H1 (cell line): ENCODE data around the gene C5orf24.

Source experiments
- BACH1 ChIP-seq: IDR thresholded peaks from 2 replicates; pipeline ENCODE4 v1.6.1; 2012; ENCODE audit warnings: low read length, improper control_type of control experiment
- CHD2 ChIP-seq: IDR thresholded peaks from 2 replicates; pipeline ENCODE4 v1.6.1; 2012; ENCODE audit warnings: low read length, improper control_type of control experiment
- CTCF ChIP-seq, 3 experiments: IDR thresholded peaks; 1 replicate in 2 of 3; 2 replicates in 1 of 3; pipeline versions ENCODE4 v1.5.1 to v1.6.1; 2011; ENCODE audit warnings: low read length in 3 of 3, mild to moderate bottlenecking in 3 of 3, inconsistent platforms in 2 of 3, low read depth in 1 of 3, moderate library complexity in 1 of 3; ENCODE audit not compliant: insufficient read depth in 1 of 3; ENCODE audit errors: control extremely low read depth in 1 of 3
- EGR1 ChIP-seq: IDR thresholded peaks from 2 replicates; pipeline ENCODE4 v1.6.1; 2011; ENCODE audit warnings: low read depth, low read length, borderline replicate concordance
- EZH2 ChIP-seq: fragments of 200-600 bp; sonication (generic); IDR thresholded peaks from 2 replicates; pipeline ENCODE4 v1.7.1; 2012; ENCODE audit warnings: low read depth, mild to moderate bottlenecking, moderate library complexity, low read length, inconsistent platforms; ENCODE audit not compliant: severe bottlenecking
- NANOG ChIP-seq: IDR thresholded peaks from 2 replicates; pipeline ENCODE4 v1.6.1; 2011; ENCODE audit warnings: low read length, low read depth, mild to moderate bottlenecking, inconsistent platforms; ENCODE audit not compliant: insufficient read depth, poor library complexity, severe bottlenecking
- POLR2A ChIP-seq, 2 experiments: IDR thresholded peaks; 1 replicate in 1 of 2; 2 replicates in 1 of 2; pipeline ENCODE4 v1.6.1; 2011; ENCODE audit warnings: low read depth in 2 of 2, low read length in 2 of 2, mild to moderate bottlenecking in 2 of 2; ENCODE audit errors: control extremely low read depth in 1 of 2
- POLR2AphosphoS5 ChIP-seq: IDR thresholded peaks from 2 replicates; pipeline ENCODE4 v1.6.1; 2011; ENCODE audit warnings: low read depth, low read length
- SAP30 ChIP-seq: fragments of 300-600 bp; sonication (generic); IDR thresholded peaks from 2 replicates; pipeline ENCODE4 v1.7.1; 2012; ENCODE audit warnings: low read length, moderate library complexity, mild to moderate bottlenecking, inconsistent platforms; ENCODE audit not compliant: insufficient read depth, insufficient replicate concordance
- SP2 ChIP-seq: IDR thresholded peaks from 2 replicates; pipeline ENCODE4 v1.6.1; 2012; ENCODE audit warnings: mild to moderate bottlenecking, low read length, inconsistent platforms
- SUZ12 ChIP-seq: fragments of 200-600 bp; sonication (generic); IDR thresholded peaks from 2 replicates; pipeline ENCODE4 v1.6.1; 2012; ENCODE audit warnings: mild to moderate bottlenecking, inconsistent platforms, low read length, moderate library complexity, mixed read lengths
- ZNF274 ChIP-seq: IDR thresholded peaks from 2 replicates; pipeline ENCODE4 v1.7.0; 2012; ENCODE audit warnings: low read length, borderline replicate concordance; ENCODE audit errors: extremely low read depth
- TF ChIP-seq, protein P1 (sequence below): IDR thresholded peaks from 2 replicates; pipeline ENCODE4 v1.6.1; 2012; ENCODE audit warnings: inconsistent platforms
- TF ChIP-seq, protein P2 (sequence below): IDR thresholded peaks from 2 replicates; pipeline ENCODE4 v1.6.1; 2011; ENCODE audit warnings: low read depth, mild to moderate bottlenecking, low read length; ENCODE audit not compliant: insufficient read depth

GRCh38 chr5:134877159-134877558 lies 31.4 kb downstream of the C5orf24 start:
- TF ChIP-seq ZNF274 (no peak), CHD2 (no peak), SP2 (no peak), POLR2AphosphoS5 (no peak), CTCF (IDR thresholded peaks at IDR 0.05; ENCODE audit: control extremely low read depth in 1 of 3, insufficient read depth in 1 of 3, low read depth in 1 of 3, low read length in 3 of 3) (no peak), NANOG (no peak), POLR2A (IDR thresholded peaks at IDR 0.05; ENCODE audit: control extremely low read depth in 1 of 2, low read depth in 2 of 2, low read length in 2 of 2) (no peak), EZH2 (no peak), SUZ12 (no peak), BACH1 (no peak), EGR1 (no peak), SAP30 (no peak)
- TF ChIP-seq, protein P1, sequence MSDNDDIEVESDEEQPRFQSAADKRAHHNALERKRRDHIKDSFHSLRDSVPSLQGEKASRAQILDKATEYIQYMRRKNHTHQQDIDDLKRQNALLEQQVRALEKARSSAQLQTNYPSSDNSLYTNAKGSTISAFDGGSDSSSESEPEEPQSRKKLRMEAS, result no peak
- TF ChIP-seq, protein P2, sequence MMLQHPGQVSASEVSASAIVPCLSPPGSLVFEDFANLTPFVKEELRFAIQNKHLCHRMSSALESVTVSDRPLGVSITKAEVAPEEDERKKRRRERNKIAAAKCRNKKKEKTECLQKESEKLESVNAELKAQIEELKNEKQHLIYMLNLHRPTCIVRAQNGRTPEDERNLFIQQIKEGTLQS, result no peak
